MG63 (cell line): ENCODE data around the gene CABP5. TPM values are rescaled to one million over a fixed set of nuclear protein-coding genes. Genes with fewer than 3 reads are reported as not detected.
"Not testable (repeated sequence)": the region's sequence is repeated elsewhere in the genome, so short reads cannot be mapped to it uniquely, and the experiment has no call there.

ENCODE experiments used
- DNase-seq: peaks from one replicate; pipeline ENCODE4 v3.0.0-alpha.2; 2020
- H3K27me3 ChIP-seq: fragments of 250-450 bp; sonication (Bioruptor Pico); 2 replicates; pipeline ENCODE4 v1.5.1; 2020; ENCODE audit warnings: mild to moderate bottlenecking, moderate library complexity
- H3K36me3 ChIP-seq: fragments of 250-450 bp; sonication (Bioruptor Pico); 2 replicates; pipeline ENCODE4 v1.5.1; 2020; ENCODE audit warnings: mild to moderate bottlenecking, moderate library complexity
- H3K4me3 ChIP-seq: fragments of 250-450 bp; sonication (Bioruptor Pico); 2 replicates; pipeline ENCODE4 v1.5.1; 2020; ENCODE audit warnings: mild to moderate bottlenecking, moderate library complexity
- H3K9me3 ChIP-seq: fragments of 250-450 bp; sonication (Bioruptor Pico); 2 replicates; pipeline ENCODE4 v1.5.1; 2020; ENCODE audit warnings: mild to moderate bottlenecking, moderate library complexity
- total RNA-seq: library from RNA; depleted of rRNA; stranded (reverse); fragments of >200 nt; shearing (Covaris generic); gene quantifications from 2 replicates; pipeline ENCODE4 v1.2.3, GENCODE V29; 2014; ENCODE audit warnings: low replicate concordance; rRNA removed

Gene CABP5
- total RNA-seq, result not detected in 2 replicates

- no peaks in the 10 kb centered on the region; the same call in 1 of the 2 replicates for H3K27me3 ChIP-seq
- no peak within 1 kb of the TSS for H3K4me3 ChIP-seq
- no peaks in the 10 kb centered on the region for H3K36me3 ChIP-seq
- H3K9me3 ChIP-seq, result peaks cover 11% of the 10 kb centered on the region
- no peak for DNase-seq
Measured at GRCh38 chr19:48043675-48044258, at the start of gene CABP5. Gene CABP5 (minus strand): TSS chr19:48044079. CDS start chr19:48043922, 157 bp downstream.

GRCh38 chr19:48091111-48091718, 47.3 kb upstream of the CABP5 start:
- not testable (repeated sequence) for H3K4me3 ChIP-seq, H3K27me3 ChIP-seq
- DNase-seq, result peak; percentile 96
- Histone ChIP-seq H3K36me3 (peaks cover 14% of the 10 kb centered on the region), H3K9me3 (peaks cover 39% of the 10 kb centered on the region)

GRCh38 chr19:48090281-48090802, 46.5 kb upstream of the CABP5 start:
- Histone ChIP-seq H3K4me3 (no peak overlapping the region), H3K36me3 (peaks cover 14% of the 10 kb centered on the region), H3K9me3 (peaks cover 39% of the 10 kb centered on the region), H3K27me3 (no peaks in the 10 kb centered on the region)
- peak; percentile 95 for DNase-seq

- DNase-seq, result peak; percentile 51
- not testable (repeated sequence) for H3K27me3 ChIP-seq, H3K4me3 ChIP-seq, H3K36me3 ChIP-seq
- peaks cover 29% of the 10 kb centered on the region for H3K9me3 ChIP-seq
Measured at GRCh38 chr19:48088991-48089390, 45.1 kb upstream of the CABP5 start.

GRCh38 chr19:48085904-48086864, 42.3 kb upstream of the CABP5 start:
- DNase-seq, result peak; percentile 60

GRCh38 chr19:48085076-48085475, 41.2 kb upstream of the CABP5 start:
- peaks cover 9% of the 10 kb centered on the region for H3K9me3 ChIP-seq
- H3K36me3 ChIP-seq, result no peaks in the 10 kb centered on the region
- no peak overlapping the region for H3K4me3 ChIP-seq
- H3K27me3 ChIP-seq, result no peaks in the 10 kb centered on the region
- peak; percentile 94 for DNase-seq

More at GRCh38 chr19:48085904-48086864, 42.3 kb upstream of the CABP5 start:
- Histone ChIP-seq H3K27me3 (no peaks in the 10 kb centered on the region), H3K9me3 (peaks cover 11% of the 10 kb centered on the region), H3K4me3 (no peak overlapping the region), H3K36me3 (no peaks in the 10 kb centered on the region)

GRCh38 chr19:48081106-48081505, 37.2 kb upstream of the CABP5 start:
- no peak overlapping the region for H3K4me3 ChIP-seq
- 0 out of 2 replicates have a peak, but pooled peaks cover 2% of the 10 kb centered on the region for H3K9me3 ChIP-seq
- no peaks in the 10 kb centered on the region for H3K36me3 ChIP-seq
- DNase-seq, result no peak
- H3K27me3 ChIP-seq, result no peaks in the 10 kb centered on the region

- H3K9me3 ChIP-seq, H3K27me3 ChIP-seq, H3K36me3 ChIP-seq: not testable (repeated sequence)
Measured at GRCh38 chr19:48070177-48070769, 26.4 kb upstream of the CABP5 start.

GRCh38 chr19:48069435-48069834, 25.6 kb upstream of the CABP5 start:
- H3K4me3 ChIP-seq, result no peak overlapping the region
- peaks cover 6% of the 10 kb centered on the region; the same call in 1 of the 2 replicates for H3K9me3 ChIP-seq
- H3K36me3 ChIP-seq, result no peaks in the 10 kb centered on the region
- no peaks in the 10 kb centered on the region for H3K27me3 ChIP-seq
- DNase-seq, result peak; percentile 9

More at GRCh38 chr19:48070177-48070769, 26.4 kb upstream of the CABP5 start:
- DNase-seq, H3K4me3 ChIP-seq: not testable (repeated sequence)

- no peak for DNase-seq
- no peaks in the 10 kb centered on the region for H3K36me3 ChIP-seq
- peaks cover 6% of the 10 kb centered on the region; the same call in 1 of the 2 replicates for H3K9me3 ChIP-seq
Measured at GRCh38 chr19:48064509-48064908, 20.6 kb upstream of the CABP5 start.

GRCh38 chr19:48061401-48062344, 17.8 kb upstream of the CABP5 start:
- peaks cover 6% of the 10 kb centered on the region; the same call in 1 of the 2 replicates for H3K9me3 ChIP-seq
- no peak overlapping the region for H3K4me3 ChIP-seq
- no peaks in the 10 kb centered on the region for H3K27me3 ChIP-seq
- H3K36me3 ChIP-seq, result no peaks in the 10 kb centered on the region
- no peak for DNase-seq

More at GRCh38 chr19:48064509-48064908, 20.6 kb upstream of the CABP5 start:
- H3K27me3 ChIP-seq, result no peaks in the 10 kb centered on the region
- H3K4me3 ChIP-seq, result no peak overlapping the region

- Histone ChIP-seq H3K9me3 (peaks cover 6% of the 10 kb centered on the region; the same call in 1 of the 2 replicates), H3K4me3 (no peak overlapping the region)
- DNase-seq, result no peak
Measured at GRCh38 chr19:48060381-48060780, 16.5 kb upstream of the CABP5 start.

GRCh38 chr19:48059331-48059730, 15.5 kb upstream of the CABP5 start:
- no peak for DNase-seq
- H3K9me3 ChIP-seq, result no peaks in the 10 kb centered on the region
- no peaks in the 10 kb centered on the region for H3K36me3 ChIP-seq
- H3K27me3 ChIP-seq, result no peaks in the 10 kb centered on the region
- no peak overlapping the region for H3K4me3 ChIP-seq

More at GRCh38 chr19:48060381-48060780, 16.5 kb upstream of the CABP5 start:
- Histone ChIP-seq H3K36me3 (no peaks in the 10 kb centered on the region), H3K27me3 (no peaks in the 10 kb centered on the region)

- DNase-seq, result no peak
- H3K27me3 ChIP-seq, result no peaks in the 10 kb centered on the region
- H3K36me3 ChIP-seq, result no peaks in the 10 kb centered on the region
- no peak overlapping the region for H3K4me3 ChIP-seq
- H3K9me3 ChIP-seq, result 0 out of 2 replicates have a peak, but pooled peaks cover 6% of the 10 kb centered on the region
Measured at GRCh38 chr19:48053856-48054255, 10.0 kb upstream of the CABP5 start.

- no peaks in the 10 kb centered on the region for H3K27me3 ChIP-seq
- no peak overlapping the region for H3K4me3 ChIP-seq
- H3K9me3 ChIP-seq, result 0 out of 2 replicates have a peak, but pooled peaks cover 6% of the 10 kb centered on the region
Measured at GRCh38 chr19:48053076-48053475, 9.2 kb upstream of the CABP5 start.

More at GRCh38 chr19:48053076-48053475, 9.2 kb upstream of the CABP5 start:
- no peak for DNase-seq
- no peaks in the 10 kb centered on the region for H3K36me3 ChIP-seq
